Chondrocyte (in vitro differentiated cells): ENCODE data around the gene ACYP2. TPM values are rescaled to one million over a fixed set of nuclear protein-coding genes. Genes with fewer than 3 reads are reported as not detected.

ENCODE experiments used
- DNase-seq: peaks from one replicate; pipeline ENCODE4 v3.0.0; 2021; ENCODE audit warnings: mixed read lengths, low spot score
- H3K27ac Mint-ChIP-seq: one replicate; pipeline ENCODE4 v1.8.0; 2021; ENCODE audit warnings: mild to moderate bottlenecking, moderate library complexity, mixed read lengths; ENCODE audit not compliant: unreplicated experiment
- H3K27me3 Mint-ChIP-seq: 2 replicates; pipeline ENCODE4 v1.8.0; 2021; ENCODE audit warnings: low read depth, mixed read lengths
- H3K36me3 Mint-ChIP-seq: 2 replicates; pipeline ENCODE4 v1.8.0; 2021; ENCODE audit warnings: low read depth, mixed read lengths
- H3K4me1 Mint-ChIP-seq: 2 replicates; pipeline ENCODE4 v1.8.0; 2021; ENCODE audit warnings: low read depth, mild to moderate bottlenecking, mixed read lengths
- H3K4me3 Mint-ChIP-seq: one replicate; pipeline ENCODE4 v1.8.0; 2021; ENCODE audit warnings: mild to moderate bottlenecking, moderate library complexity, mixed read lengths; ENCODE audit not compliant: unreplicated experiment
- H3K9me3 Mint-ChIP-seq: 2 replicates; pipeline ENCODE4 v1.8.0; 2021; ENCODE audit warnings: low read depth, mixed read lengths
- total RNA-seq: library from RNA; stranded (reverse); gene quantifications from 3 replicates; pipeline ENCODE4 v1.2.1, GENCODE V29; 2021
- TF ChIP-seq, protein P1 (sequence below): fragments of 200-600 bp; sonication (generic); IDR thresholded peaks from 2 replicates; pipeline ENCODE4 v1.5.0; 2021; ENCODE audit warnings: antibody characterized with exemption, mild to moderate bottlenecking, moderate library complexity

ACYP2 gene
- total RNA-seq, 1 donor from 2014 or later, result 6.5 TPM

DNA sequence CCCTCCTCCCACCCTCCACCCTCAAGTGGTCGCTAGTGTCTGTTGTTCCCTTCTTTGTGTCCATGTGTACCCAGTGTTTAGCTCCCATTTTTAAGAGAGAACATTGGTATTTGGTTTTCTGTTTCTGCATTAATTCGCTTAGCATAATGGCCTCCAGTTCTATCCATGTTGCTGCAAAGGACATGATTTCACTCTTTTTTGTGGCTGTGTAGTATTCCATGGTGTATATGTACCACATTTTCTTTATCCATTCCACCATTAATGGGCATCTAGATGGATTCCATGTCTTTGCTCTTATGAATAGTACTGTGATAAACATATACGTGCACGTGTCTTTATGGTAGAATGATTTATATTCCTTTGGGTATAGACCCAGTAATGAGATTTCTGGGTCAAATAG, 97.7 kb downstream of the ACYP2 start:
- H3K27ac Mint-ChIP-seq, result no peak overlapping the region
- no peak for DNase-seq
- H3K9me3 Mint-ChIP-seq, result peaks cover 16% of the 10 kb centered on the region
- no peak overlapping the region for H3K4me3 Mint-ChIP-seq
- H3K4me1 Mint-ChIP-seq, result peaks cover 38% of the 10 kb centered on the region
- TF ChIP-seq, protein P1, sequence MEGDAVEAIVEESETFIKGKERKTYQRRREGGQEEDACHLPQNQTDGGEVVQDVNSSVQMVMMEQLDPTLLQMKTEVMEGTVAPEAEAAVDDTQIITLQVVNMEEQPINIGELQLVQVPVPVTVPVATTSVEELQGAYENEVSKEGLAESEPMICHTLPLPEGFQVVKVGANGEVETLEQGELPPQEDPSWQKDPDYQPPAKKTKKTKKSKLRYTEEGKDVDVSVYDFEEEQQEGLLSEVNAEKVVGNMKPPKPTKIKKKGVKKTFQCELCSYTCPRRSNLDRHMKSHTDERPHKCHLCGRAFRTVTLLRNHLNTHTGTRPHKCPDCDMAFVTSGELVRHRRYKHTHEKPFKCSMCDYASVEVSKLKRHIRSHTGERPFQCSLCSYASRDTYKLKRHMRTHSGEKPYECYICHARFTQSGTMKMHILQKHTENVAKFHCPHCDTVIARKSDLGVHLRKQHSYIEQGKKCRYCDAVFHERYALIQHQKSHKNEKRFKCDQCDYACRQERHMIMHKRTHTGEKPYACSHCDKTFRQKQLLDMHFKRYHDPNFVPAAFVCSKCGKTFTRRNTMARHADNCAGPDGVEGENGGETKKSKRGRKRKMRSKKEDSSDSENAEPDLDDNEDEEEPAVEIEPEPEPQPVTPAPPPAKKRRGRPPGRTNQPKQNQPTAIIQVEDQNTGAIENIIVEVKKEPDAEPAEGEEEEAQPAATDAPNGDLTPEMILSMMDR, result no peak
- no peaks in the 10 kb centered on the region for H3K27me3 Mint-ChIP-seq
- H3K36me3 Mint-ChIP-seq, result peaks cover 3% of the 10 kb centered on the region

DNA sequence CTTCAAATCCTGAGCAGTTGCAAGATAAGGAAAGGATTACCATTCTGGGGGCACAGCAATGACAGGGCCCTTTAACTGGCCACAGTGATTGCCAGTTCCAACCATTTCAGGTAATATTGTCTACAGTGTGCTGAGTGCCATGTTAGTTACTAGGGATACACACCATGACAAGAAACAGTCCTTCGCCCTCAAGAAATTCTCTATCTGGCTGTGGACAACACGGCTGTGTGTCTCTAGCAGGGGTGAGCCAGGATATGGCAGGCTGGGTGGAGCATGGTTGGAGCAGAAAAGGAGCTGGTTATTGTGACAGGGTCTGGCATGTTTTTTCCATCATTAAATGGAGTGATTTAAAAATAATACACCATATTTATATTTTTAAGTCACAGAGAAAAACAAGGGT, 109.6 kb downstream of the ACYP2 start:
- no peak overlapping the region for H3K4me3 Mint-ChIP-seq
- no peaks in the 10 kb centered on the region for H3K36me3 Mint-ChIP-seq
- peaks cover 28% of the 10 kb centered on the region for H3K4me1 Mint-ChIP-seq
- no peak for DNase-seq
- no peak overlapping the region for H3K27ac Mint-ChIP-seq
- no peaks in the 10 kb centered on the region for H3K9me3 Mint-ChIP-seq
- no peaks in the 10 kb centered on the region for H3K27me3 Mint-ChIP-seq
- TF ChIP-seq, protein P1, result no peak

DNA sequence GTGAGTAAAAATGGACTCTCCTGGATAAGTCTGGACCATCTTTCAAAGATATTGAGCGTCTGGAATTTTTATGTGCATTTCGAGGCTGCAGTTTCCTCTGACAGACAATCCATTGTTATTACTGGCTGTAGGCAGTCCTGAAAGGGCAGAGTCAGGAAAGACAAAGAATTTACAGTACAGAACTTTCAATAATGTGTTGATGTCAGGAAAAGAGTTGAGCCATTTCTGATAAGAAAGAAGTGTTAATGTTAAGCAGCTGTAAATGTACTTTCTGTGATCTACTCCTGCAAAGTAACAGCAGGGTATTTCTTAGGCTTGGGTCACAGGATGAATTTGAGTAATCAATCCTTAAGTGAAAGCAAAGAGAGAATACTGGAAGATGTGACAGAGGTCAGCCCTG, 110.8 kb downstream of the ACYP2 start:
- Mint-ChIP-seq H3K36me3 (no peaks in the 10 kb centered on the region), H3K9me3 (no peaks in the 10 kb centered on the region)
- DNase-seq, result no peak

DNA sequence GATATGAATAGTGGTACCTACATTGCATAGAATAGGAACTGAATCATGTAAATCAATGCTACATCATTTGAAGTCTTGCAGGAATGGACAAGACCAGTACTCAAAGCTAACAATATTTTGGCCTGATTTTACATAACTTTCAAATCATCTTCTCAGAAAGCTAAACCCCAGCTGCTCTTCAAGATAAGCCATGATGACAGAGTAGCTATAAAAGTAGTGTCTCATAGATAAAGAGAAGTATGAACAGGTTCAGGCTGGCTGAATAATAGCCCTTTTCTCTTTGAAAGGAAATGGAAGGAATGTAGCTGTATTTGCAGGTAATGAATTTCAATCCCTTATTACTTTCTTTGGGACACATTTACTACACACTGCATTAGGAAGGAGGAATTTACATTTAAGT, 112.4 kb downstream of the ACYP2 start:
- no peak for DNase-seq
- Mint-ChIP-seq H3K4me3 (no peak overlapping the region), H3K36me3 (peaks cover 2% of the 10 kb centered on the region), H3K27me3 (no peaks in the 10 kb centered on the region), H3K27ac (no peak overlapping the region), H3K4me1 (peaks cover 24% of the 10 kb centered on the region), H3K9me3 (peaks cover 2% of the 10 kb centered on the region)
- TF ChIP-seq, protein P1, result no peak

More for the DNA sequence above, 110.8 kb downstream of the ACYP2 start:
- no peaks in the 10 kb centered on the region for H3K27me3 Mint-ChIP-seq
- TF ChIP-seq, protein P1, result no peak
- H3K4me3 Mint-ChIP-seq, result no peak overlapping the region
- no peak overlapping the region for H3K27ac Mint-ChIP-seq
- H3K4me1 Mint-ChIP-seq, result peaks cover 24% of the 10 kb centered on the region

DNA sequence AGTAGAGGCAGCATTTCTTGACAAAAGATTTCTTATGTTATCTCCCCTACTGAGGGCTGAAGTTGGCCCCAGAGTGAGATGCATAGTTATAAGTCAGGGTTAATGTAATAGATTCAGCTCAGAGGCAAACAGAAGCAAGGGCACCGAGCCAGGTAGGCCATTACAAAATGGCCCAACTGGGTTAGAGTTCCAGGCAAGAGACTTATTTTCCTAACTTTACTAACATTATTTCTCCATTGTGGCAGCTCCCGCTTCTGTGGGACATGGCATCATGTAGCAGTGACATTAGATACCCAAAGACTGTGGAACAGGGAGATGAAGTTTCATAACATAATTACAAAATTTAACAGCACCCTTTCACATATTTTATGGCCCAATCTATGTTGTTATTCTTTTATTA, 113.5 kb downstream of the ACYP2 start:
- TF ChIP-seq, protein P1, result no peak
- Mint-ChIP-seq H3K27ac (no peak overlapping the region), H3K4me1 (peaks cover 24% of the 10 kb centered on the region), H3K27me3 (no peaks in the 10 kb centered on the region), H3K9me3 (peaks cover 2% of the 10 kb centered on the region), H3K36me3 (peaks cover 2% of the 10 kb centered on the region), H3K4me3 (no peak overlapping the region)
- DNase-seq, result no peak
